ENCODE results near the gene HDC.

The HDC gene

GRCh38 chr15:50265620-50266019, at the start of gene HDC:
Gene HDC, minus strand, starts transcription at chr15:50265726. Its CDS starts 103 bp downstream, at chr15:50265623.
- DNase-seq (ENCODE audit: extremely low read depth in 1 of 2, low read depth in 1 of 2), result no peak

GRCh38 chr15:50312636-50313035, 47.1 kb upstream of the HDC start:
- no peak for DNase-seq (ENCODE audit: extremely low read depth in 1 of 2, low read depth in 1 of 2)

DNA sequence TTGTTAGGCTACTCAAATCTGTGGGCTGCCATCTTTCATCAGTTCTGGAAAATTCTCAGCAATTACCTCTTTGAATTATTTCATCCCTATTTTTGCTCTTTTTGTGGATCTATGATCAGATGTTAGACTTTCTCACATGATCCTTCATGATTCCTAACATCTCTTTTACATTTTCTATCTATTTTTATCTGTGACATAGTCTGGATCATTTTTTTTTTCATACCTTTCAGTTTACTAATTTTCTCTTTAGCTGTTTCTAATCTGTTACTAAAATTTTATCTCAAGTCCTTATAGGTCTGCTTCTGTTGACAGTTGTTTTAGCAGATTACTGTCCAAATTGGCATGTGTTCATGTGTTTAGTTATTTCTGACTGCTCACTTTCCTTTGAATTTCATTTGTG, 42.3 kb upstream of the HDC start:
- no peak for DNase-seq (ENCODE audit: extremely low read depth in 1 of 2, low read depth in 1 of 2)

GRCh38 chr15:50304836-50305235, 39.3 kb upstream of the HDC start:
- no peak for DNase-seq (ENCODE audit: extremely low read depth in 1 of 2, low read depth in 1 of 2)

GRCh38 chr15:50302581-50302980, 37.1 kb upstream of the HDC start:
- DNase-seq (ENCODE audit: extremely low read depth in 1 of 2, low read depth in 1 of 2), result no peak

- no peak for DNase-seq (ENCODE audit: extremely low read depth in 1 of 2, low read depth in 1 of 2)
Measured at GRCh38 chr15:50298340-50298739, 32.8 kb upstream of the HDC start.

GRCh38 chr15:50295966-50296365, 30.4 kb upstream of the HDC start:
- no peak for DNase-seq (ENCODE audit: extremely low read depth in 1 of 2, low read depth in 1 of 2)

- no peak for DNase-seq (ENCODE audit: extremely low read depth in 1 of 2, low read depth in 1 of 2)
Measured at GRCh38 chr15:50289749-50290148, 24.2 kb upstream of the HDC start.

GRCh38 chr15:50287324-50288116, 22.0 kb upstream of the HDC start:
- no peak for DNase-seq (ENCODE audit: extremely low read depth in 1 of 2, low read depth in 1 of 2)

DNA sequence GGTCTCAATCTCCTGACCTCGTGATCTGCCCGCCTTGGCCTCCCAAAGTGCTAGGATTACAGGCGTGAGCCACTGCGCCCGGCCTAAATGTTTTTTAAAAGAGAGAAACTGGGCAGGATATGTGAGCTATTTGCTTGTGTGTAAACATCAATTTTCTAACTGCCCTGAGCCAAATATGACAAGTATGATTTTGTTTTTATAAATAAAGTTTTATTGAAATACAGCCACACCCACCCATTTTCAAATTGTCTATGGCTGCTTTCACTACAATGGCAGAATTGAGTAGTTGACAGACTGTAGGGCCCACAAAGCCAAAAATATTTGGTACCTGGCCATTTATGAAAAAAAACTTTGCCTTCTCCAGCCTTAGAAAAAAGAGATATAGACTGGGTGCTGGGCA, 15.9 kb upstream of the HDC start:
- no peak for DNase-seq (ENCODE audit: extremely low read depth in 1 of 2, low read depth in 1 of 2)

GRCh38 chr15:50280271-50280670, 14.7 kb upstream of the HDC start:
- DNase-seq (ENCODE audit: extremely low read depth in 1 of 2, low read depth in 1 of 2), result no peak

DNA sequence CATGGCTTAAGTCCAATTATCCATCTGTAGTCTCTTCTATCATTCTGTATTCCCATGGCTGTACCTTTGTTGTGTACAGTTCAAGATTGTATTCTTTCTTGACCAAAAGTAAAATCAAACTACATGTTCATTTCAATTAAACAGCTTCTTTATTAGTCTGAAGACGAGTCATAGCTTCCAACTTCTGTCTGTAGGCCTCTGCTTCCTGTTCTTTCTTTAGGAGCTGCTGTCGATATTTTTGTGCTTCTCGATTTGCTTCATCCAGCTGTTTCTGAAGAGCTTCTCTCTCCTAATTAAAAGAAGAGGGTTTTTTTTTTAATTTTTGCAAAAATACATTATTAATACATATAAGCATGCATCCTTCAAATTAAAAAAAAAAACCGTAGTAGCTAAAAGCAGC, 13.0 kb upstream of the HDC start:
- no peak for DNase-seq (ENCODE audit: extremely low read depth in 1 of 2, low read depth in 1 of 2)

- no peak for DNase-seq (ENCODE audit: extremely low read depth in 1 of 2, low read depth in 1 of 2)
Measured at GRCh38 chr15:50277370-50277769, 11.8 kb upstream of the HDC start.

DNA sequence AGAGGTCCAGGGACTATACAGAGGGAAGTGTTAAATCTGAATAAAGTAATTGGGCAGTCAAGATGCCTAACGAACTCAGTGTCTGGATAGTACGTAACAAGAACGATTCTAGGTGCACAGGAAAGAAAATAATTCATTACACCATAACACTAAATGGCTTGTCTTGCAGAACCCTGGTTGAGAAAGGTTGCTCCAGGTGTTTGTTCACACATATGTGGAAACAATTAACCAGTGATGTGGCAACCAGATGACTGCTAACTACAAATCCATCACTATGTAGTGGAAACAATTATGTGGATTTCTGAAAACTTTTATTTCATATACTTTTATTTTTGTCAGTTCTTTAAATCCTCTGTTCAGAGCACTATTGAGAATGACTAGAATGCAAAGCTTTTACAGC, 10.4 kb upstream of the HDC start:
- no peak for DNase-seq (ENCODE audit: extremely low read depth in 1 of 2, low read depth in 1 of 2)

GRCh38 chr15:50275091-50275490, 9.6 kb upstream of the HDC start:
- no peak for DNase-seq (ENCODE audit: extremely low read depth in 1 of 2, low read depth in 1 of 2)

GRCh38 chr15:50267577-50267976, 2.1 kb upstream of the HDC start:
- no peak for DNase-seq (ENCODE audit: extremely low read depth in 1 of 2, low read depth in 1 of 2)

DNA sequence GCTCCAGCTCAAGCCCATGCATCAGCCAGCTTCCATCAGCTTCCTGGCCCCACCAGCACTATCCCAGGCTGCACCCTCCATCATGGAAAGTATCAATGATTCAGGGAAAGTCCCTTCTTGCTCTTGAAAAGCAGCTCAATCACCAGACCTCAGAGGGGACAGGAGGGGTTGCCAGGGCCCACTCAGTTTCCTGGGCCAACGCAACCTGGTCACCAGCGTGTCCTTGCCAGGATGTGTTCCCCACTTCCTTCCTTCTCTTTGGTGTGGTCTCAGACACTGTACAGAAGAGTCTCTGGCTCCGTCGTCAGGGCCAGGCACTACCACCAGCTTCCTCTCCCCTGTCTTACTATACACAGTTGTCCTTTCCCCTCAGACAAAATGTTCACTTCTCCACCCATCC, 3.0 kb downstream of the HDC start:
- DNase-seq (ENCODE audit: extremely low read depth in 1 of 2, low read depth in 1 of 2), result no peak

DNA sequence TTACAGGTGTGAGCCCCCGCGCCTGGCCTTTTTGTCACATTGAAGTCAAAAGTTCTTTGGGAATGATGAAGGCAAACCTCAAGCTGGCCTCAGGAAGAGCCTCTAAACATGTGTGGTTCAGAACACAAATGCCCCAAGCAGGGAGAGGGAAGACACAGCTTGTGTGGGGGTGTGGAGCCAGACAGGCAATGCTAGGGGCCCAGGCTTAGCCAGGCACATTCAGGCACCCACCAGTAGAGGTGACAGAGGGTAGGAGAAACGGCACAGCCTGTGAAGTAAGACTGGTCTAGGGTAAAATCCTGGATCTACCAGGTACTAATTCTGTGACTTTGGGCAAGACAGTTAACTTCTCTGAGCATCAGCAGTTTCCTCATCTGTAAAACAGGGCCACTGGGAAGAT, 3.5 kb downstream of the HDC start:
- no peak for DNase-seq (ENCODE audit: extremely low read depth in 1 of 2, low read depth in 1 of 2)

GRCh38 chr15:50260969-50261496, 4.5 kb downstream of the HDC start:
- no peak for DNase-seq (ENCODE audit: extremely low read depth in 1 of 2, low read depth in 1 of 2)

DNA sequence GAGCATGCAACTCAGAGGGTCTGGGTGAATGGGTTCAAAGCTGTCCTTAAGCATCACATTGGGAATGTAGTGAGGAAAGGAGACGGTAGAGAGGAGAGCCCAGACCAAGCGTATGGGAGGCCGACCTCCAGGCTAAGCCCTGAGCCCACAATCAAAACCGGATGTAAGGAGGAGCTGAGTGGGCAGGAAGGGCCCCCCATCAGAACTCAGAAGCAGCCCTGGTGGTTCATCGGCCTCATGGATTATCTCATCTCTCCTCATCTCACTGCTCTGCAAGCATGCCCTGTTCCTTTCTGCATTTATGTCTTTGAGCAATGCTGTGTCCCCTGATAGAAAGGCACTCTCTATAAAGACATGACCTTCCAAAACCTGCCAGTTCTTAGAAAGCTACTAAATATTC, 6.2 kb downstream of the HDC start:
- no peak for DNase-seq (ENCODE audit: extremely low read depth in 1 of 2, low read depth in 1 of 2)

DNA sequence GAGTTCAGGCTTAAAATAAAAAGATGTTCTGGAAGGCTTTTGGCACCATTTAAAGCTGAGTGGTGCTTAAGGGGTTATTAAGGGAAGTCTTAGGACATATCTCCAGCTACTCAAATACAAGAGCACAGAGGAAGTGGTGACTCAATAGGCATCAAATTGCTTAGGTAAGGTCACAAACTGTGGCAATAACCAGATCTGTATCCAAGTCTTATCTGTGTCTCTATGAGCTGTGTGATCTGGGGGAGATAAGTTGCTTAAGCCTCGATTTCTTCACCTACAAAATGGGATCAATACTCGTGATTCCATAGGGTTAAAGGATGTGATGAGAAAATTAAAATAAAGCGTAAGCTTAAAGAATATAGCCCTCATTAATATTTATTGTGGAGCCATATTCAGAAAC, 7.6 kb downstream of the HDC start:
- no peak for DNase-seq (ENCODE audit: extremely low read depth in 1 of 2, low read depth in 1 of 2)

GRCh38 chr15:50257332-50257731, 8.2 kb downstream of the HDC start:
- DNase-seq (ENCODE audit: extremely low read depth in 1 of 2, low read depth in 1 of 2), result no peak
